ENCODE data around the gene RUFY1. TPM values are rescaled to one million over a fixed set of nuclear protein-coding genes. Genes with fewer than 3 reads are reported as not detected.

RUFY1 gene
- total and polyA plus RNA-seq, 2 donors (not counting 3 experiments of a cell fraction or from before 2014, with no cell fraction given), result 25.6 to 44.9 TPM

- POLR2A ChIA-PET, result interaction anchor here (1.4 kb wide), 1 partner anchor 13 kb away, joined by 12 read pairs; the partner anchor contains the start of gene HNRNPH1
- FAIRE-seq, result no peak
- CTCF ChIA-PET, result no interaction called here
Observed at GRCh38 chr5:179610109-179610902, 60.0 kb downstream of the RUFY1 start.

GRCh38 chr5:179610903-179611265 lies 60.5 kb downstream of the RUFY1 start:
- H3K9me3 ChIP-seq (replicated peaks; ENCODE audit: control insufficient read depth, insufficient read depth, low read length), result no peaks in the 10 kb centered on the region
- peaks cover 23% of the 10 kb centered on the region for H3K79me2 ChIP-seq (ENCODE audit: control insufficient read depth, insufficient read depth, low read length)
- H3K4me2 ChIP-seq (ENCODE audit: insufficient read depth, low read length), result no peak overlapping the region
- H2AFZ ChIP-seq (ENCODE audit: low read depth, low read length), result no peak overlapping the region
- CTCF ChIA-PET, result no interaction called here
- no peak overlapping the region for H3K4me3 ChIP-seq (replicated peaks in 1 of 3; ENCODE audit: insufficient read depth in 1 of 3, low read depth in 1 of 3, low read length in 3 of 3)
- no peak for DNase-seq (ENCODE audit: low read depth, low spot score)
- H3K9ac ChIP-seq (replicated peaks; ENCODE audit: extremely low read depth, insufficient read depth, low read length), result no peak overlapping the region
- BruUV-seq (replicated peaks), result no TSS peak
- TF ChIP-seq, protein P1, sequence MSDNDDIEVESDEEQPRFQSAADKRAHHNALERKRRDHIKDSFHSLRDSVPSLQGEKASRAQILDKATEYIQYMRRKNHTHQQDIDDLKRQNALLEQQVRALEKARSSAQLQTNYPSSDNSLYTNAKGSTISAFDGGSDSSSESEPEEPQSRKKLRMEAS (IDR thresholded peaks at IDR 0.05; ENCODE audit: insufficient read depth, insufficient read length), result no peak
- no peak for TF ChIP-seq POLR2A (IDR thresholded peaks at IDR 0.05; ENCODE audit: low read depth, low read length)
- TF ChIP-seq EZH2 (IDR thresholded peaks at IDR 0.05; ENCODE audit: borderline replicate concordance, low read depth, low read length, severe bottlenecking), result no peak
- TF ChIP-seq, protein P2, sequence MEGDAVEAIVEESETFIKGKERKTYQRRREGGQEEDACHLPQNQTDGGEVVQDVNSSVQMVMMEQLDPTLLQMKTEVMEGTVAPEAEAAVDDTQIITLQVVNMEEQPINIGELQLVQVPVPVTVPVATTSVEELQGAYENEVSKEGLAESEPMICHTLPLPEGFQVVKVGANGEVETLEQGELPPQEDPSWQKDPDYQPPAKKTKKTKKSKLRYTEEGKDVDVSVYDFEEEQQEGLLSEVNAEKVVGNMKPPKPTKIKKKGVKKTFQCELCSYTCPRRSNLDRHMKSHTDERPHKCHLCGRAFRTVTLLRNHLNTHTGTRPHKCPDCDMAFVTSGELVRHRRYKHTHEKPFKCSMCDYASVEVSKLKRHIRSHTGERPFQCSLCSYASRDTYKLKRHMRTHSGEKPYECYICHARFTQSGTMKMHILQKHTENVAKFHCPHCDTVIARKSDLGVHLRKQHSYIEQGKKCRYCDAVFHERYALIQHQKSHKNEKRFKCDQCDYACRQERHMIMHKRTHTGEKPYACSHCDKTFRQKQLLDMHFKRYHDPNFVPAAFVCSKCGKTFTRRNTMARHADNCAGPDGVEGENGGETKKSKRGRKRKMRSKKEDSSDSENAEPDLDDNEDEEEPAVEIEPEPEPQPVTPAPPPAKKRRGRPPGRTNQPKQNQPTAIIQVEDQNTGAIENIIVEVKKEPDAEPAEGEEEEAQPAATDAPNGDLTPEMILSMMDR (IDR thresholded peaks at IDR 0.05; ENCODE audit: extremely low read depth in 1 of 2, insufficient read depth in 1 of 2, low read depth in 1 of 2, low read length in 2 of 2), result no peak
- TF ChIP-seq POLR2AphosphoS5 (IDR thresholded peaks at IDR 0.05; ENCODE audit: insufficient read depth, low read depth, low read length), result no peak
- TF ChIP-seq GATA2 (IDR thresholded peaks at IDR 0.05; ENCODE audit: insufficient read depth, insufficient read length, low read depth, low read length), result no peak
- TF ChIP-seq FOS (IDR thresholded peaks at IDR 0.05; ENCODE audit: borderline replicate concordance, insufficient read depth, low read length), result no peak
- no peak for TF ChIP-seq JUN (IDR thresholded peaks at IDR 0.05; ENCODE audit: borderline replicate concordance, insufficient read depth, insufficient read length, low read depth)
- no peak for TF ChIP-seq MYC (IDR thresholded peaks at IDR 0.05; ENCODE audit: low read depth, low read length)
- H3K4me1 ChIP-seq (ENCODE audit: control insufficient read depth, extremely low read depth, insufficient read depth, low read length), result peaks cover 1% of the 10 kb centered on the region
- H3K9me1 ChIP-seq (replicated peaks; ENCODE audit: control insufficient read depth, extremely low read depth, insufficient read depth, low read length), result no peaks in the 10 kb centered on the region
- peaks cover 40 to 59% of the 10 kb centered on the region in 2 experiments for H3K36me3 ChIP-seq (ENCODE audit: control insufficient read depth in 2 of 2, extremely low read depth in 1 of 2, insufficient read depth in 2 of 2, low read length in 2 of 2)
- dilution Hi-C loops (cut with MboI; ENCODE audit: extremely low pct_ligation_motif_present, low sequenced_read_pairs) (no loop called here), intact Hi-C loops (cut with micrococcal nuclease) (no loop called here)
- FAIRE-seq, result no peak
- POLR2A ChIA-PET, result interaction anchor here (1.4 kb wide), 1 partner anchor 13 kb away, joined by 12 read pairs; the partner anchor contains the start of gene HNRNPH1
- H3K27ac ChIP-seq (ENCODE audit: insufficient read depth, low read depth, low read length), result no peak overlapping the region
- H4K20me1 ChIP-seq (replicated peaks; ENCODE audit: control insufficient read depth, extremely low read depth, insufficient read depth, low read length), result peaks cover 8% of the 10 kb centered on the region
- H3K27me3 ChIP-seq (ENCODE audit: control insufficient read depth in 2 of 2, insufficient read depth in 2 of 2, low read length in 2 of 2), result no peaks in the 10 kb centered on the region

More at GRCh38 chr5:179610109-179610902, 60.0 kb downstream of the RUFY1 start:
- Histone ChIP-seq H3K9ac (replicated peaks; ENCODE audit: extremely low read depth, insufficient read depth, low read length) (no peak overlapping the region), H3K79me2 (ENCODE audit: control insufficient read depth, insufficient read depth, low read length) (peaks cover 19% of the 10 kb centered on the region), H3K9me3 (replicated peaks; ENCODE audit: control insufficient read depth, insufficient read depth, low read length) (no peaks in the 10 kb centered on the region), H2AFZ (ENCODE audit: low read depth, low read length) (no peak overlapping the region), H3K27me3 (ENCODE audit: control insufficient read depth in 2 of 2, insufficient read depth in 2 of 2, low read length in 2 of 2) (no peaks in the 10 kb centered on the region), H3K4me2 (ENCODE audit: insufficient read depth, low read length) (no peak overlapping the region), H3K9me1 (replicated peaks; ENCODE audit: control insufficient read depth, extremely low read depth, insufficient read depth, low read length) (no peaks in the 10 kb centered on the region), H3K4me3 (replicated peaks in 1 of 3; ENCODE audit: insufficient read depth in 1 of 3, low read depth in 1 of 3, low read length in 3 of 3) (no peak overlapping the region), H4K20me1 (replicated peaks; ENCODE audit: control insufficient read depth, extremely low read depth, insufficient read depth, low read length) (peaks cover 6% of the 10 kb centered on the region), H3K4me1 (ENCODE audit: control insufficient read depth, extremely low read depth, insufficient read depth, low read length) (no peaks in the 10 kb centered on the region), H3K36me3 (ENCODE audit: control insufficient read depth in 2 of 2, extremely low read depth in 1 of 2, insufficient read depth in 2 of 2, low read length in 2 of 2) (peaks cover 36 to 60% of the 10 kb centered on the region in 2 experiments), H3K27ac (ENCODE audit: insufficient read depth, low read depth, low read length) (no peak overlapping the region)
- dilution Hi-C loops (cut with MboI; ENCODE audit: extremely low pct_ligation_motif_present, low sequenced_read_pairs) (no loop called here), intact Hi-C loops (cut with micrococcal nuclease) (no loop called here)
- TF ChIP-seq POLR2A (IDR thresholded peaks at IDR 0.05; ENCODE audit: low read depth, low read length) (peak; percentile 51), POLR2AphosphoS5 (IDR thresholded peaks at IDR 0.05; ENCODE audit: insufficient read depth, low read depth, low read length) (peak; percentile 49), GATA2 (IDR thresholded peaks at IDR 0.05; ENCODE audit: insufficient read depth, insufficient read length, low read depth, low read length) (no peak)
- no TSS peak for BruUV-seq (replicated peaks)
- no peak for DNase-seq (ENCODE audit: low read depth, low spot score)

Data from endothelial cell of umbilical vein (primary cell).